ENCODE measurements around the gene CDH23.

- TF ChIP-seq, protein P1, sequence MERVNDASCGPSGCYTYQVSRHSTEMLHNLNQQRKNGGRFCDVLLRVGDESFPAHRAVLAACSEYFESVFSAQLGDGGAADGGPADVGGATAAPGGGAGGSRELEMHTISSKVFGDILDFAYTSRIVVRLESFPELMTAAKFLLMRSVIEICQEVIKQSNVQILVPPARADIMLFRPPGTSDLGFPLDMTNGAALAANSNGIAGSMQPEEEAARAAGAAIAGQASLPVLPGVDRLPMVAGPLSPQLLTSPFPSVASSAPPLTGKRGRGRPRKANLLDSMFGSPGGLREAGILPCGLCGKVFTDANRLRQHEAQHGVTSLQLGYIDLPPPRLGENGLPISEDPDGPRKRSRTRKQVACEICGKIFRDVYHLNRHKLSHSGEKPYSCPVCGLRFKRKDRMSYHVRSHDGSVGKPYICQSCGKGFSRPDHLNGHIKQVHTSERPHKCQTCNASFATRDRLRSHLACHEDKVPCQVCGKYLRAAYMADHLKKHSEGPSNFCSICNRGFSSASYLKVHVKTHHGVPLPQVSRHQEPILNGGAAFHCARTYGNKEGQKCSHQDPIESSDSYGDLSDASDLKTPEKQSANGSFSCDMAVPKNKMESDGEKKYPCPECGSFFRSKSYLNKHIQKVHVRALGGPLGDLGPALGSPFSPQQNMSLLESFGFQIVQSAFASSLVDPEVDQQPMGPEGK (CRISPR knock-in tag; IDR thresholded peaks at IDR 0.05; ENCODE audit: borderline replicate concordance), result no peak
- TF ChIP-seq ARNTL (CRISPR knock-in tag; IDR thresholded peaks at IDR 0.05; ENCODE audit: borderline replicate concordance, low read depth) (no peak), BACH2 (CRISPR knock-in tag; IDR thresholded peaks at IDR 0.05; ENCODE audit: borderline replicate concordance) (no peak), ZNF70 (CRISPR knock-in tag; IDR thresholded peaks at IDR 0.05) (no peak), ZFP3 (CRISPR knock-in tag; IDR thresholded peaks at IDR 0.05) (no peak), SNAI2 (CRISPR knock-in tag; IDR thresholded peaks at IDR 0.05) (no peak)
- TF ChIP-seq, protein P2, sequence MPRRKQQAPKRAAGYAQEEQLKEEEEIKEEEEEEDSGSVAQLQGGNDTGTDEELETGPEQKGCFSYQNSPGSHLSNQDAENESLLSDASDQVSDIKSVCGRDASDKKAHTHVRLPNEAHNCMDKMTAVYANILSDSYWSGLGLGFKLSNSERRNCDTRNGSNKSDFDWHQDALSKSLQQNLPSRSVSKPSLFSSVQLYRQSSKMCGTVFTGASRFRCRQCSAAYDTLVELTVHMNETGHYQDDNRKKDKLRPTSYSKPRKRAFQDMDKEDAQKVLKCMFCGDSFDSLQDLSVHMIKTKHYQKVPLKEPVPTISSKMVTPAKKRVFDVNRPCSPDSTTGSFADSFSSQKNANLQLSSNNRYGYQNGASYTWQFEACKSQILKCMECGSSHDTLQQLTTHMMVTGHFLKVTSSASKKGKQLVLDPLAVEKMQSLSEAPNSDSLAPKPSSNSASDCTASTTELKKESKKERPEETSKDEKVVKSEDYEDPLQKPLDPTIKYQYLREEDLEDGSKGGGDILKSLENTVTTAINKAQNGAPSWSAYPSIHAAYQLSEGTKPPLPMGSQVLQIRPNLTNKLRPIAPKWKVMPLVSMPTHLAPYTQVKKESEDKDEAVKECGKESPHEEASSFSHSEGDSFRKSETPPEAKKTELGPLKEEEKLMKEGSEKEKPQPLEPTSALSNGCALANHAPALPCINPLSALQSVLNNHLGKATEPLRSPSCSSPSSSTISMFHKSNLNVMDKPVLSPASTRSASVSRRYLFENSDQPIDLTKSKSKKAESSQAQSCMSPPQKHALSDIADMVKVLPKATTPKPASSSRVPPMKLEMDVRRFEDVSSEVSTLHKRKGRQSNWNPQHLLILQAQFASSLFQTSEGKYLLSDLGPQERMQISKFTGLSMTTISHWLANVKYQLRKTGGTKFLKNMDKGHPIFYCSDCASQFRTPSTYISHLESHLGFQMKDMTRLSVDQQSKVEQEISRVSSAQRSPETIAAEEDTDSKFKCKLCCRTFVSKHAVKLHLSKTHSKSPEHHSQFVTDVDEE (CRISPR knock-in tag; IDR thresholded peaks at IDR 0.05), result no peak
These were observed 304.1 kb downstream of the CDH23 start for GRCh38 chr10:71700731-71701368.
